ENCODE measurements around the gene U2AF1L4.

GRCh38 chr19:35732540-35733179 lies 12.6 kb downstream of the U2AF1L4 start:
- TF ChIP-seq POLR2AphosphoS5 (IDR thresholded peaks at IDR 0.05; ENCODE audit: borderline replicate concordance, low read depth, low read length) (no peak), FOXP2 (optimal IDR thresholded peaks at IDR 0.05; ENCODE audit: control extremely low read depth, extremely low read length, insufficient read depth) (no peak)
